ENCODE measurements around the gene JAML. TPM values are rescaled to one million over a fixed set of nuclear protein-coding genes. Genes with fewer than 3 reads are reported as not detected.

The JAML gene
- total RNA-seq, 6 experiments from 2014 or later: not detected

DNA sequence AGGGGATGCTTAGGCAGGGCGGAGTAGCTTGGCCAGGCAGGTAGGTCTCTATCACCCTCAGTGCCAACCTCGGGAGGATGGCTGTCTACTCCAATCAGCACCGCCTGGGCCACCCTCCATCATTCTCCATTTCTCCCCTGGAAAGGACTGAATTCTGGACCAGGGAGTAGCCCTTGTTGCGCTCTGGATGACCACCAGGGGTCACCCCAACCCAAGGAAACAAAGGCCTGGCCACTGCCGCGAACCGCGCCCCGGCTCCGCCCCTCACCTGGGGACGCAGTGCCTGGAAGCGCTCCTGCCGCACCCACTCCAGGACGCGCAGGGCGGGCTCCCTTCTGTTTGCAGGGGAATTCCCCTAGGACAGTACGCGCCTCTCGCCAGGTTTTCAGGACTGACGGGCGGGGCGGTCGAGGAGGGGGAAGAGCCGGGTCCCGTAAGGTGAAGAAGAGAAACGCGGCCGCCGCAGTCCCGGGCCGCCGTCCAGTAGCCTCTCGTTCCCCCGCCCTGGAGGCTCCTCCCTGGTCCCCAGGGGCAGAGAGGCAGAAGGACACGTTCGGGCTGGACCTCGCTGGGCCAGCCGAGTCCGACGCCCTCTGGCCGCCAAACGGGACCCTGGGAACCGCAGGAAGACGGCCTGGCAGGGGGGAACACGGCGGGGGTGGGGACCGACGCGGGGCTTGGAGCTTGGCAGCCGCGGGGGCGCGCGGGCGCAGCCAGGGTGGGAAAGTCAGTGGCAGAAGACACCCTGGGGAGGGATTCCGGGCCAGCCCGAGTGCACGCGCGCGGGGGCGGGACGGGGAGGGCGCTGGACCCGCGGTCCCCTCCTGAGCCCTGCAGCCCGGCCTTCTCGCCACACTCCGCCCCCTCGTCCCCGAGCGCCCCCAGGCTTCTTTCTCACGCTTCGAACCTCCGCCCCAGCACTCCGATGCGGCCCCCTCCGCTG lies 79.3 kb downstream of the JAML start:
- no peaks in the 10 kb centered on the region for H3K9me3 Mint-ChIP-seq
- no peaks in the 10 kb centered on the region for H3K36me3 Mint-ChIP-seq (ENCODE audit: low read depth)
- H3K4me1 Mint-ChIP-seq (ENCODE audit: low read depth): no peaks in the 10 kb centered on the region; the same call in 1 of the 2 replicates
- peak; percentile 45 for DNase-seq
- H3K4me3 Mint-ChIP-seq: peak overlapping the region; percentile 71
- TF ChIP-seq, protein P1, sequence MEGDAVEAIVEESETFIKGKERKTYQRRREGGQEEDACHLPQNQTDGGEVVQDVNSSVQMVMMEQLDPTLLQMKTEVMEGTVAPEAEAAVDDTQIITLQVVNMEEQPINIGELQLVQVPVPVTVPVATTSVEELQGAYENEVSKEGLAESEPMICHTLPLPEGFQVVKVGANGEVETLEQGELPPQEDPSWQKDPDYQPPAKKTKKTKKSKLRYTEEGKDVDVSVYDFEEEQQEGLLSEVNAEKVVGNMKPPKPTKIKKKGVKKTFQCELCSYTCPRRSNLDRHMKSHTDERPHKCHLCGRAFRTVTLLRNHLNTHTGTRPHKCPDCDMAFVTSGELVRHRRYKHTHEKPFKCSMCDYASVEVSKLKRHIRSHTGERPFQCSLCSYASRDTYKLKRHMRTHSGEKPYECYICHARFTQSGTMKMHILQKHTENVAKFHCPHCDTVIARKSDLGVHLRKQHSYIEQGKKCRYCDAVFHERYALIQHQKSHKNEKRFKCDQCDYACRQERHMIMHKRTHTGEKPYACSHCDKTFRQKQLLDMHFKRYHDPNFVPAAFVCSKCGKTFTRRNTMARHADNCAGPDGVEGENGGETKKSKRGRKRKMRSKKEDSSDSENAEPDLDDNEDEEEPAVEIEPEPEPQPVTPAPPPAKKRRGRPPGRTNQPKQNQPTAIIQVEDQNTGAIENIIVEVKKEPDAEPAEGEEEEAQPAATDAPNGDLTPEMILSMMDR (IDR thresholded peaks at IDR 0.05): peak; percentile 95
- H3K27me3 Mint-ChIP-seq (ENCODE audit: insufficient read depth): peaks cover 45% of the 10 kb centered on the region
- no peak overlapping the region for H3K27ac Mint-ChIP-seq

DNA sequence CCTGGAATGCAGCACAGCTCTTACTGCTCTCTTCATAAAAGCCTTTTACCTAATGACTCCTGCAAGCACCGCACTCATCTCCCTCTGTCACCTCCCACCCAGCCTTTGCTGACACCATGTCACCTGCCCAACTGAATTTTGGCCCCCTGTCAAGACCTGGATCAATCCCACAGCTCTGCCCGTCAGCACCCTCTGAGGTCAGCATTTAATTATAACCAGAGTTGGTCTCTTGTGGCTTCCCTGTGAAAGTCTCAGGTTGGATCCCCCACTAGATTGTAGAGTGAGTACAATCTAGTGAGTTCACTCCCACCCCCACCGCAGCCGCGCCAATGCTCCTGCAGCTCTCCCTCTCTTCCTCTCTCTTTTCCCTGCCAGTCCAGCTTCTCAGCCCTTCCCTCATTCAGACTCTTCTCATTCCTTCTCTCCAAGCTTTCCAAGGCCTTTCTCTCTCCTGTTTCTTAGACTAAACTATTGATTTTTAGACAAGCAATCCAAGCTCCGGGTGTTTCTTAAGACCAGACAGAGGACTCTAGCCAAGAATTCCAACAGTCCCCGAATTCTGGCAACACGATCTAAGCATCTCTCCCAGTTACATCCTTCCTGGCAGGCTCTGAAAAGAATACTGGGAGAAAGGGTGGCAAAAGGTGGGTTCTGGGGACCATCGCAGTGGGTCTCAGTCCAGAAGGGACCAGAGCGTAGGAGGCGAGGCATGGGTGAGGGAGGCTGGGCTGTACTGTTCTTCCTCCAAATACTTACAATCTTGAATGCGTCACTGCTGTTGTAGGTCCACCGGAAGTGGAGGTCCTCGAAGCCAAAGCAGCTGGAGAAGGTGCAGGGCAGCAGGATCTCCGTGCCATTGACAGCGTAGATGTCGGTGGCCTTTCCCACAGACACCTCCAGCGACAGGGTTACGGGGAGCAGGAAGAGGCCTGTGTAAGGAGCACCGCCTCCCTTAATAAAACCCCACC lies 80.2 kb downstream of the JAML start:
- no peak overlapping the region for H3K27ac Mint-ChIP-seq

More for the DNA sequence above, 80.2 kb downstream of the JAML start:
- Mint-ChIP-seq H3K27me3 (ENCODE audit: insufficient read depth) (peaks cover 47% of the 10 kb centered on the region), H3K36me3 (ENCODE audit: low read depth) (no peaks in the 10 kb centered on the region), H3K4me1 (ENCODE audit: low read depth) (no peaks in the 10 kb centered on the region; the same call in 1 of the 2 replicates), H3K9me3 (no peaks in the 10 kb centered on the region), H3K4me3 (no peak overlapping the region)
- TF ChIP-seq, protein P1 (IDR thresholded peaks at IDR 0.05): no peak
- DNase-seq: no peak

Other genes with a start within 250 kb of the JAML start
- gene IL10RA, start 238.6 kb downstream of the JAML start, total RNA-seq (2021; fragmentation: NEBNext Ultra II Directional; extraction: Animal tissue kit (Norgen Biotek cat#: 25700)): not detected
- not detected for gene TMPRSS4, start 147.9 kb downstream of the JAML start, total RNA-seq (2021; fragmentation: NEBNext Ultra II Directional; extraction: Animal tissue kit (Norgen Biotek cat#: 25700))
- gene SMIM35, start 138.0 kb downstream of the JAML start, total RNA-seq (2021; fragmentation: NEBNext Ultra II Directional; extraction: Animal tissue kit (Norgen Biotek cat#: 25700)): not detected
- under 1 TPM in 2 of 6 experiments, not detected in 4; 0.07 to 0.10 TPM for gene SCN4B, start 72.2 kb downstream of the JAML start, total RNA-seq (2021; fragmentation: NEBNext Ultra II Directional; extraction: Animal tissue kit (Norgen Biotek cat#: 25700))
- not detected for gene SCN2B, start 48.4 kb downstream of the JAML start, total RNA-seq (2021; fragmentation: NEBNext Ultra II Directional; extraction: Animal tissue kit (Norgen Biotek cat#: 25700))
- under 1 TPM in 2 of 6 experiments, not detected in 4; 0.21 to 0.33 TPM for gene MPZL3, start 27.4 kb upstream of the JAML start, total RNA-seq (2021; fragmentation: NEBNext Ultra II Directional; extraction: Animal tissue kit (Norgen Biotek cat#: 25700))
- gene MPZL2, start 39.3 kb upstream of the JAML start, total RNA-seq (2021; fragmentation: NEBNext Ultra II Directional; extraction: Animal tissue kit (Norgen Biotek cat#: 25700)): not detected
- not detected for gene CD3E, start 79.7 kb upstream of the JAML start, total RNA-seq (2021; fragmentation: NEBNext Ultra II Directional; extraction: Animal tissue kit (Norgen Biotek cat#: 25700))
- not detected for gene CD3D, start 117.7 kb upstream of the JAML start, total RNA-seq (2021; fragmentation: NEBNext Ultra II Directional; extraction: Animal tissue kit (Norgen Biotek cat#: 25700))
- gene CD3G, start 119.3 kb upstream of the JAML start, total RNA-seq (2021; fragmentation: NEBNext Ultra II Directional; extraction: Animal tissue kit (Norgen Biotek cat#: 25700)): not detected
- 10 to 100 TPM; 46.2 to 62.7 (median 54.1) TPM for gene UBE4A, start 134.6 kb upstream of the JAML start, total RNA-seq (2021; fragmentation: NEBNext Ultra II Directional; extraction: Animal tissue kit (Norgen Biotek cat#: 25700))
- gene ATP5MG, start 176.6 kb upstream of the JAML start, total RNA-seq (2021; fragmentation: NEBNext Ultra II Directional; extraction: Animal tissue kit (Norgen Biotek cat#: 25700)): 100 to 1,000 TPM; 196 to 275 (median 223) TPM
- 10 to 100 TPM; 29.3 to 39.3 (median 34.4) TPM for gene KMT2A, start 211.5 kb upstream of the JAML start, total RNA-seq (2021; fragmentation: NEBNext Ultra II Directional; extraction: Animal tissue kit (Norgen Biotek cat#: 25700))